NCI-H1105 treated with DMSO at 0.1 percent for 48 hours (cell line): Measurements from ENCODE around the gene HIBCH.
"Not testable (repeated sequence)": the region's sequence is repeated elsewhere in the genome, so short reads cannot be mapped to it uniquely, and the experiment has no call there.

Experiments
- DNase-seq: peaks from one replicate; lab custom pipeline; 2025; lab: John Stamatoyannopoulos, UW

HIBCH gene

GRCh38 chr2:190185380-190185779 is 134.2 kb downstream of the HIBCH start:
- DNase-seq, result no peak

- DNase-seq, result no peak
Observed at GRCh38 chr2:190184460-190184859, 135.2 kb downstream of the HIBCH start.

- no peak for DNase-seq
Observed at GRCh38 chr2:190183539-190183938, 136.1 kb downstream of the HIBCH start.

GRCh38 chr2:190182071-190182524 is 137.5 kb downstream of the HIBCH start:
- DNase-seq, result no peak

GRCh38 chr2:190181123-190181669 is 138.4 kb downstream of the HIBCH start:
- DNase-seq, result no peak

- DNase-seq, result peak; percentile 52
Observed at GRCh38 chr2:190180313-190181122, 139.1 kb downstream of the HIBCH start.

- DNase-seq, result no peak
Observed at GRCh38 chr2:190179754-190180312, 139.8 kb downstream of the HIBCH start.

- DNase-seq, result no peak
Observed at GRCh38 chr2:190178066-190178722, 141.4 kb downstream of the HIBCH start.

- no peak for DNase-seq
Observed at GRCh38 chr2:190177249-190178040, 142.2 kb downstream of the HIBCH start.

- DNase-seq, result no peak
Observed at GRCh38 chr2:190173392-190173791, 146.2 kb downstream of the HIBCH start.

- DNase-seq, result no peak
Observed at GRCh38 chr2:190170673-190171072, 149.0 kb downstream of the HIBCH start.

GRCh38 chr2:190169221-190170072 is 150.2 kb downstream of the HIBCH start:
- DNase-seq, result no peak

- no peak for DNase-seq
Observed at GRCh38 chr2:190167702-190168101, 151.9 kb downstream of the HIBCH start.

GRCh38 chr2:190165491-190165890 is 154.1 kb downstream of the HIBCH start:
- no peak for DNase-seq

- no peak for DNase-seq
Observed at GRCh38 chr2:190162851-190163250, 156.8 kb downstream of the HIBCH start.

- DNase-seq, result no peak
Observed at GRCh38 chr2:190159453-190159852, 160.2 kb downstream of the HIBCH start.

- no peak for DNase-seq
Observed at GRCh38 chr2:190158798-190159434, 160.7 kb downstream of the HIBCH start.

- DNase-seq, result not testable (repeated sequence)
Observed at GRCh38 chr2:190157613-190158528, 161.8 kb downstream of the HIBCH start.

GRCh38 chr2:190156530-190157212 is 163.0 kb downstream of the HIBCH start:
- no peak for DNase-seq
